HG03378 (cell line): ENCODE measurements around the gene PDRG1.

Experiments used
- ATAC-seq: cut with Tn5 transposase; IDR thresholded peaks from one replicate; pipeline ENCODE4 v1.9.1; 2021; ENCODE audit warnings: mild to moderate bottlenecking, moderate library complexity; ENCODE audit not compliant: unreplicated experiment

The PDRG1 gene

DNA sequence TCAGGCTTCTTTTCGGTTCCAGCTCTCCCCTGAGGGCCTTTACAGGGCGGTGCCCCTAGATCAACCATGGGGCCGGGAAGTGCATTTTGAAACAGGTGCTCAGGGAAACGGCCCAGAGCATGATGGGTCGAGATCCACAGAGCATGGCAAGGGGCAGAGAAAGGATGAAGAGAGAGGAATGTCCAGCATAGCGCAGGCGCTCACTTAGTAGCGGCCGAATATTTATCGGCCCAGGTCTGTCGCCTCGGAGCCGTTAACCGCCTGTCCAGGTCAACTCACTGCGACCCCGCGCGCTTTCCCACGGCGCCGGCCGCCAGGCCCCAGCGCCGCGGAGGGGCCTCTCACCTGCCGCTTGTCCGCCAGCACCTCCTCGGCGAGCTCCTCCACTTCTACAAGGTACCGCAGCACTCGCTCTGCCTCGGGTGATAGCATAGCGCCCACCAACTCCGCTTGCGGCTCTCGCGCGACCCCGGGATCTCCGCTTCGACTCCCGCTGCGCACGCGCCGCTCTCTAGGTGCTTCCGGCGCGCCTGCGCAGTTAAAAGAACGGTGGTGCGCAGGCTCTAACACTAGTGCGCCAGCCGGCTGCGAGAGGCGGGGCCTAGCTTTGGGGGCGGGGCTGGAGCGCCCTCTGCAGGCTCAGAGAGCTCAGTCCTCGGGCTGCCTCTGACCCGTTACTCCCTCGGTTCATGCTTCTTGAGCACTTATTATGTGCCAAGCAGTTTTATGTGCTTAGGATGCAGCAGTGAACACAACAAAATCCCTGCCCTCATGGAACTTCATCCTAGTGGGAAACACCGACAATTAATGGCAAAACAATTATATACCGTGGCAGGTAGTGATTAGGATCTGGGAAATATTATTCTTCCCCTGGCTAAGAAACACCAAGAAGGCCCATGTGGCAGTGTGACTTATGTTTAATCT lies at the start of gene PDRG1:
Gene PDRG1, minus strand, starts transcription at position 517 of the 924 bp plus-strand sequence. Its CDS starts 85 bp downstream, at position 432.
- ATAC-seq: peak; percentile 89

DNA sequence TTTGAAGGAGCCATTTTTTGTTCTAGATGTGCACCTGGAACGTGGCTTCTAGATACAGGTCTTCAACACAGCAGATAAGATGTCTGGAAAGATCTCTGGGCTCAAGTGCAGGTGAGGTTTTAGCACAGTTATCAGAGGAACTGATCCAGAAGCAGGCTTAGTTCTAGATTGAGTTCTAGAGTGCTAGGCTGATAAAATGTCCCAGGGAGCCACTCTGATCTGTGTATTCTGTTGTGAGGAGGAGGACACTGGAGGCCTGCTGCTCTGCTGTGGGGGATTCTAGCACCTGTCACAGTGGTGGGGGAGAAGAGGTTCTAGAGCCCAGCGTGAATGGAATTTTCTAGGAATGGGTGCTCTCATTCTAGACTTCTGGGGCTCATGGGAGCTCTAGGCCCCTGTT lies 46.4 kb upstream of the PDRG1 start:
- ATAC-seq: no peak

DNA sequence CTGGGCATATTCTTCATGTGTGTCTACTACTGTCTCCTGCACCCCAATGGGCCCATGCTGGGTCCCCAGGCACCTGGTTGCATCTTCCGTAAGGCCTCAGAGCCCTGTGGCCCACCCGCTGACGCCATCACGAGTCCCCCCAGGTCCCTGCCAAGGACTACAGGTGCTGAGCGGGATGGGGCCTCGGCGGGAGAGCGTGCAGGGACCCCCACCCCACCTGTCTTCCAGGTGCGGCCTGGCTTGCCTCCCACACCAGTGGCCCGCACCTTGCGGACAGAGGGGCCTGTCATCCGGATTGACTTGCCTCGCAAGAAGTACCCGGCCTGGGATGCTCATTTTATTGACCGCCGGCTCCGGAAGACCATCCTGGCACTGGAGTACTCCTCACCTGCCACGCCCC lies 45.1 kb upstream of the PDRG1 start:
- ATAC-seq: no peak

DNA sequence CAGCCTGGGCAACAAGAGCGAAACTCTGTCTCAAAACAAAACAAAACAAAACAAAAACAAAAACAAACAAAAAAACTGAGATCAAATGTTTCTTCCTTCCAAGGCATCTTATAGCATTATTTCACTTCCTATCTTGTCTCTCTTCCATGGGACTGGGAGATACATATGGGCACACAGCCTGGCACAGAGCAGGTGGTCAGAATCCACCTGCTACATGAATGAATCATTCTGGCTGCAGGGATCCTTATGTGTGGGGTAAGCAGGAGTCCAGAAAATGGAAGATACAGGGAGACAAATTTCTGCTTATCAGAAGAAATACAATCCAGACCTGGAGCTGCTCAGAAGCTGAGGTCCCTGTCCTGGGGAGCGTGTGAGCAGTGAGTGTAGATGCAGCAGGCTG lies 40.2 kb upstream of the PDRG1 start:
- ATAC-seq: no peak

DNA sequence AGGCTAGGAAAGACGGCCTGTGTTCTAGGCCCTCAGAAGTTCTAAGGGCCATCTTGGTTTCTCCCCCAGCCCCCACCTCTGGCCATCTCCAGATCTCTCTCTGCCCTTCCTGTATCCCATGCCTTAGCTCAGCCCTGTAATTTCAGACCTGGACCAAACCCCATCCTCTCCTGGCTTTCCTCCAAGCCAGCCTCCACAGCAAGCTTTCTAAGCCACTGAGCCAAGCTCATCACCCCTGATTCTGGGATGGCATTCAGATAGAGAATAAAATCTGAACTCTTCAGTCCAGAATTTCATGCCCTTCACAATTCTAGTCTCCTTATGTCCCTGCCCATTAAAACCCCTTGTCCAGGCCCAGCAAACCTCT lies 39.5 kb upstream of the PDRG1 start:
- ATAC-seq: no peak

DNA sequence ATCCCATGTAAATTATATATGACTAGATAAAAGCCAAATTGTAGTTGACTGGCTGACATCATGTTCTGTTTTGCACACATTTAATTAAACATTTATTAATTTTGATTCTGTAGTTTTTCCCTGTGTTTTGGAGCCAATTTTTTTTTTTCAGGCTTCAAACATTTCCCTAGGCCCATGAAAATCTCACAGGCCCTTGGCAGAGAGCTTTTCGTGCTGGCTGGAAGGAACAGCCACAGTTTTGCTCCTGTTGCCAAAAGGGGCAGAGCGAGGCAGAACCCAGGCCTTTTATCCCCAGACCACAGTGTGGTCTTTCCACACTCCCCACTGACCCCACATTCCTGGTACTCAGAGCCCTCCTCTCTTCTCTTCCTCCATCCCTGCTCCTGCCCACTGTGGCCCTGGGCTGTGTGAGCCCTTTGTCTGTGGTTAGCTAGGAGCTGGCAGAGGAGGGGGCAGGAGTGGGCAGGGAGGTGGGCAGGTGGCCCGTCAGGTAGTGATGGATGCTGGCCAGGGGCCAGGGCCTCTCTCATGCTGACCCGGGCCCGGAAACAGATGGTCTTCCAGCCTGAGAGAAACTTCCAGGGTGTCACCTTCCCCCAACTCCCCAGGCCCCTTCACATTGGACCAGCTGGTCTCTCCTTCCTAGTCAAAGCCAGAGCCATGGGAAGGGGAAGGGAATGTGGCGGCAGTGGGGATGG lies 38.9 kb upstream of the PDRG1 start:
- no peak for ATAC-seq

DNA sequence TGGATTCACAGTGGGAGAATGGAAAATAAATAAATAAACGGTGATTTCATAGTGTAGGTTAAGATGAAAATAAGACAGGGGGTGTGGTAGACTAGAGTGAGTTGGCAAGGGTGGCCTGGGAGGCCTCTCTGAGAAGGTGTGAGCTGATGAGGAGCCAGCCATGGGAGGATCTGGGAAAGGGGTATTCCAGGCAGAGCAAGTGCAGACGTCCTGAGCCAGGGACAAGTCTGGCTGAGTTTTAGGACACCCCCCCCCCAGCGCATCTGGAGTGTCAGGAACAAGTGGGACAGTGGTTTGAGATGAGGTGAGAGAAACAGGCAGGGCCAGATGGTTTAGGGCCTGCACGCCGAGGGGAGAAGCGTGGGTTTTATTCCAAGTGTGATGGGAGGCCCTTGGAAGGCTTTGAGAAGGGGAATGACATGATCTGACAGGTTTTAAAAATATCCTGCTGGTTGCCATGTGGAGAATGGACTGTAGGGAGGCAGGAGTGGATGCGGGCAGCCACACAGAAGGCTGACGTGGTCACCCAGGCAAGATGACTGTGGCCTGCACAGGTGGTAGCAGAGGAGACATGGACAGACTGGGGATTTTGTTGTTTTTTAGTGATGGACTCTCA lies 37.3 kb upstream of the PDRG1 start:
- no peak for ATAC-seq

DNA sequence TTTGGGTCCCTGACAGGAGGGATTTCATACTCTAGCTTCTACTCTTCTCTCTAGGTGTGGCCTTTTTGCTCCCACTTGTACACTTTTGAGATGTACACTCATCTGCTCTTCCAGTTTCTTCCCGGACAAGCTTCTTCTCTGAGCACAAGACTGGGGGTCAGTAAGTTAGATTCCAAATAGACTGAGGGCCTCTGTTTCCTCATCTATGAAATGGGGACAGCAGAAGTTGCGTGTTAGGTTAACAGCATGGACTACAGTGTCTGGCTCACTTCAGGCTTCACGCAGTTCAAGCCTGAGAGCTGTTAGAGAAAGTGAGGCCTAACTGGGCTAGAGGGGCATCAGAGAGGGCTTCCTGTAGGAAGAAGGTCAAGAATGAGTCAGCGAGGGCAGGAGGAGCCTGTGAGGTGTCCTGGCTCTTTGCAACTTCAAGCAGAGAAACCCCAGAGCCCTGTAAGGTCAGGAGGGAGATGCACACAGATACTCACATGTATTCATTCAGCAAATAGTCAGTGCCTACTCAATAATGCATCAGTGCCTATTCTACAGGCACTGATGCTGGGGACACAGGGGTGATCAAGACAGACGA lies 36.7 kb upstream of the PDRG1 start:
- ATAC-seq: no peak

DNA sequence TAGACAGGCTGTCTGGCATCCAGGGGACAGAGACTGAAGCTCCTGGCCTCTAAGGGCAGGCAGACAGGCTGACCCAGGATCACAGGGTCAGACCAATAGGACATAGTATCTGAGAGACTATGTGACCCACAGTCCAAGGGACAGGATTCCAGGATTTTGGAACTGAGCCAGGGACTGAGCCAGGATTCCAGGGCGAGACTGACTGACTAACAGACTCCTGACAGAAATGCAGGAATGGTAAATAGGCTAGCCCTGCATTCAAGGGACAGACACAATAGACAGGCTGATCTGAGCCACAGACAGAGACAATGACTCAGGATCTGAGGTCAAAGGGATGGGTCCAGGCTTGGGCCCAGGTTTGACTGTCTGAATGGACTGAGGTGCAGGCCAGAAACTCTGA lies 35.9 kb upstream of the PDRG1 start:
- no peak for ATAC-seq

DNA sequence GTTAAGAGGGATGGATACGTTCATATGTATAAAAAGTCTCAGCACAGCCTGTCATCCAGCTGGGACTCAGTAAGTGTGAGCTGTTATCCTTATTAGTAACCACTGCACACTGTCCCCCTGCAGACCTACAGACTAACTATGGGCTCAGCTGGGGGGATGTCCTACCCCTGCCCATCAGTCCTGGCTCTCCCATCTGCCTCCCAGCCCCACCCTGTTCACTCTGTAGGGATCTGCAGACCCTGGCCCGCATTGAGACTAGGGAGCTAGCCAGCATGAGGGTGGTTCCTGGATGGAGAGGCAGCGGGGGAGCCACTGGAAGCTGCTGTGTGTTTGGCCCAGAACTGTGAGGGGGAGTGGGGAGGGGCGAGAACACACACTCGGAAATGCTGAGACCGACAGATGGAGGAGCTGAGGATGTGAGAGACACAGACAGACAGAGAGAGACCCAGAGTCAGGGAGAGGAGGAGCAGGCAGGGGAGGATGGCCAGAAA lies 33.2 kb upstream of the PDRG1 start:
- no peak for ATAC-seq

DNA sequence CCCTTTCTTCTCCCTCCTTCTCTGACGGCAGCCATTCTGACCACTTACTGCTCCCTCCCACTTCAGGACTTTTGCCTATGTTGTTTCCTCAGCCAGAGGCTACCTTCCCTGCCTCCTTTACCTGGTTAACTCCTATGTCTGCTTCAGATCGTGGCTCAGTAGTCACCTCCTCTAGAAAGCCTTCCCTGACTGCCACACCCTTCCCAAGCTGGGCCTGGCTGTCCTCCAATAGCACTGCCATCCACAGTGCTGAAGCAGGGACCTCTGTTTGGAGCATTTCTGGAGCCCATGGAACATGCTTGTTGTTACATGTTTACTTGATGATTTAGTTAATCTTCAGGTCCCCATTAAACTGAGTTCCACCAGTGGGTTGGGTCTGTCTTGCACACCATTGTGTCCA lies 29.9 kb upstream of the PDRG1 start:
- no peak for ATAC-seq

DNA sequence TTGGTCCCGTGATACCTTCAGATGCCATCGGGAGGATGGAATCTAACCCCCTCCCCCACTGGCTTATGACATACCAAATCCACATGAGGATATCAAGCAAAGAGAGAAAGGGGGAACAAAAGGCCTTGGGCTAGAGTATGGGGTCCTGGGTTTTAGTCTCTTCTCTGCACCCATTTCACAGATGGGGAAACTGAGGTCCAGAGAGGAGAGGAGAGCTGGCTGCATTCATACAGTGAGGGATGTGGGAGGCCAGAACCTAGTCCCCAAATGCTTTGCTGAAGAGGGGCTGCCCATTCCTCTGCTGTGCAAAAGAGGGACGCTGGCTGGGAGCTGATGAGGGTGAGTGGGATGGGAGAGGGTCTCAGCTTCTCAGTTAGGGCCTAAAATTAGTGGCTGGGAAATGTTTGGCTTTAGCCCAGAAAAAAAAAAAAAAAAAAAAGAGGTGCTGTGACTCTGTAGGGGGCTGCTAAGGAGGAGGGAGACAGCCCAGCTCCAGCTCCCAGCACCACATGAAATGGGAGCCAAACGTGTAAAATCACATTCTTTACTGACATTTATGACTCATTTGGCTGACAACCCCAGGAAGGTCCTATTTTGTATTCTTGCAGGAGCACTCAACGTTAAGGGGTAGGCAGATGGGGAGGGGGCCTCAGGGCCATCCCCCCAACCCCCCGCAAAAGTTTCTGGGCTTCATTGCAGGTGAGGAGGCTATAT lies 28.0 kb upstream of the PDRG1 start:
- ATAC-seq: no peak

DNA sequence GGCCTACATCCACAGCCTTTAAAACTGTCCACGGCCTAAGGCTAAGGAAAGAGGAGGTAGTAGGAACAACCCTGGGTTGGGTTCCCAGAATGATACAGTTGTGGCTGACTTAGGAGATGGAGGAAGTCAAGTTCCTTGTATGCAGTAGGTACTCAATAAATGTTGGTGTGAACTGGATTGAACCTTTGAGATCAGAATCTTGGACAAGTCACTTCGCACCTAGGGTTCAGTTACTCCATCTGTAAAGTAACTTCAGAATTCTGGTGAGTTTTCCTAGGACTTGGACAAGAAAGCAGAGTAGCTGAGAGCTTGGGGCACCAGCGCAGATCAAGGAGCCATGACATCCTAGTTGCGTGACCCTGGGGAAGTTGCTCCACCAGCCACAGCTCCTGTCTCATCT lies 25.2 kb upstream of the PDRG1 start:
- ATAC-seq: no peak

DNA sequence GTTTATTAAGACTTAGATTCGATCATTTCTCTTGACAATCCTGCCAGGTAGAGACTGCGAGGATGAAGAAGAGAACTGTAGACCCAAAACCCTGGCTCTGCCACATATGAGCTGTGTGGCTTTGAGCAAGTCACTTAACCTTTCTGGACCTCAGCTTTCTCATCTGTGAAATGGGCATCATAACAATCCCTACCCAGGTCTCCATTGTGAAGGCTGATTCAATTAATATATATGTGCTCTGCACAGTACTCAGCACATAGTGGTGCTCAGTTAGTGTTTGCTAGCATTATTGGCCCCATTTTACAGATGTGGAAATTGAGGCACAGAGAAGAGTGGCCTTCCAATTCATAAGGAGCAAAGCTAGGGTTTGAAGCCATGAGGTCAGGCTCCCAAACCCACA lies 24.0 kb upstream of the PDRG1 start:
- ATAC-seq: no peak

DNA sequence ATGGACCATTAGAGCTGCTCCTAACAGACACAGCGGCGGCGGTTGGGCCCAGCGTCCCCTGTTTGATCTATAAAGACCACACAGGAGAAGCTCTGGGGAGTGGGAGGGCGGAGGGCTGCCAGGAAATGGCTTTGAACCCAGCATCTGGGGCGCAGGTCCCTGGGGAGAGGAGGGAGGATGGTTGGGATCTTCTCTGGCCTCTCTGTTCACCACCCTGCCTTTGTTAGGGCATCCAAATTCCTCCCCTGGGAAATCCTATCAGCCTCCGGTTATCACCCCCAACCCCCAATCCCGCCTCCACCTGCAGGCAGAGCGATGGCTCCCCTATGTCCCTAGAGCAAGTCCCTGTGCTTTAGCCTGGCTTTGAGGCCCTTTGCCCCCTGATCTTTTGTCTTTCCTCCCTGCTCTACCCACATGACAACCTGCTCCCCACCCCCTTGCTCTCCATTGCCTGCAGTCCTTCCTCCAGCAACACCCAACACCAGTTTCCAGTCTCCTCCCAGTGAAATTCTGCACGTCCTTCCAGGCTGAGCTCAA lies 23.2 kb upstream of the PDRG1 start:
- no peak for ATAC-seq

DNA sequence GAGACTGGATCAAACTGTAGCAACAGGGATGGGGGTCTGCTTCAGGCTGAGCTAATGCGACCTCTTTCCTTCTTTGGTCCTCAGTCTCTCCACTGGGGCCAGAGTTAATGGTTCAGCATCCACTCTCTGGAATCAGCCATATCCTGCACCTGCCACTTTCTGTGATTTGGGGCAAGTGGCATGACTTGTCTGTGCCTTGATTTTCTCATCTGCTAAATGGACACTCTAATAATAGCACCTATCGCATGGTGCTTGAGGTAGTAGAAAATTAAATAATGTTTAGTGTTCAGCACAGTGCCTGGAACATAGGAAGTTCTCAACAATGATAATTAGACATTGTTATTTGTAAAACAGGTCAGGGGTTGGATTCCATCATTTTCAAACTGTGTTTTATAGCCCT lies 22.4 kb upstream of the PDRG1 start:
- no peak for ATAC-seq

DNA sequence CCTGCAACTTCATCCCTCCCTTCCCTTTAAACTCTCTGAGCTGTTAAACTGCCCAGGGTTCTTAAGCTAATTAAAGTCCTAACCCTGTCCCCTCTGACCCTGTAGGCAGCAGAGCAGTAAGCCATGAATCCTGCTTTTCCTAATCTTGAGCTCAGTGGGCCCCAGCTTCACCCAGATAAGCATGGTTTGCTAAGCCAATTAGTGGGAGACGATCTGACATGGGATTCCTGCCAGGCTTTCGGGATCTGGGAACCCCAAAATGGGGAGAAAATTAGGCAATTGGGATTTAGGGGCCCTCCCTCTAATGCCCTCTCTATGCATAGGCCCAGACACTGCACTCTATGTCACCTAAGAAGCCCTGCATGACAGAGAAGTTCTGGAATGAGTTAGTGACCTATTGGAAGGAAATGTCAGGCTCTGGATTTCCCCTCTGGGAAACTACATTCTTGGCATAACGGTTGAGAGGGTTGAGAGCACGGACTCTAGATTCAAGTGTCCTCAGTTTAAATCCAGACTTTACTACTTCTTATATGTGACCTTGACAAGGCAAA lies 20.7 kb upstream of the PDRG1 start:
- no peak for ATAC-seq

DNA sequence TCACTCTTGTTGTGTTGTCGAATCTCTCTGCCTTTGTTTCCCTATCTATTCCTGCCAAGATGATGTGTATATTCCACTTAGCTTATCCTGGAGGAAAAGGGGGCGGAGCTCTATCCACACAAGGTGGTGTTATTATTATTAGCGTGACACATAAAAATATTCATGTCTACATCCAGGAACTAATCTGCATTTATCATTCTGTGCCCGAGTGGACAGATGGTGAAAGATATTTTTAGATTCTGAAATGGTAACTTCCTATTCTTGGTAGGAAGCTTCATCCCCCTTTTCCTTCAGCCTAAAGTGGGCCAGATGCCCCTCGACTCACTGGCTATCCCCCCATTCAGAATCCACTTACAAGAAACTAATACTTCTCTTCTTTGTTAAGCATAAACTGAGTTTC lies 18.1 kb upstream of the PDRG1 start:
- no peak for ATAC-seq

DNA sequence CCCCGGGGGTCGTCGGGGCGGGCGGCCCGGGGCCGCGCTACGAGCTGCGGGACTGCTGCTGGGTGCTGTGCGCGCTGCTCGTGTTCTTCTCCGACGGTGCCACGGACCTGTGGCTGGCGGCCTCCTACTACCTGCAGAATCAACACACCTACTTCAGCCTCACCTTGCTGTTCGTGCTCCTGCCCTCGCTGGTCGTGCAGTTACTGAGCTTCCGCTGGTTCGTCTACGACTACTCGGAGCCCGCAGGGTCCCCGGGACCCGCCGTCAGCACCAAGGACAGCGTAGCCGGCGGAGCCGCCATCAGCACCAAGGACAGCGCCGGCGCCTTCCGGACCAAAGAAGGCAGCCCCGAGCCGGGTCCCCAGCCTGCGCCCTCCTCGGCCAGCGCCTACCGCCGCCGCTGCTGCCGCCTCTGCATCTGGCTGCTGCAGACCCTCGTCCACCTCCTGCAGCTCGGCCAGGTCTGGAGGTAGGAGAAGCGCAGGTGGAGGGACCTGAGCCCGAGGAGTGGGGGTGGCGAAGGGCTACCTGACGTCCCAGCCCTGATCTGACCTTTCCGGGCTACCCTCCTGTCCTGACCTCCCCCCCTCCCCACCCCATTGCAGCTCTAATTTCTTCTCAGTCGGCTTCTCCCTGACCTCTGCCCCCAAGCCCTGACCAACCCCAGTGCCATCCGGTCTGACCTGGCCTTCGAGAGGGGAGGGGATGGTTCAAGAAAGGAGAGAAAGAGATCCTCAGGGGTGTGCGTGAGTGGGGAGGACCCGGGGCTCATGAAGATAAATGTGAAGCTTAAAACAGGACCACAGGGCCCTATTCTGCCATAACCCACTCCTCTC lies 16.7 kb upstream of the PDRG1 start:
- no peak for ATAC-seq
